GM10248 (cell line): Measurements from ENCODE around the gene PARD6A.

Experiments used
- CTCF ChIA-PET: fragments of 300-600 bp; sonication (Branson Sonifier 250); formaldehyde crosslinking; extraction: SDS; loops from one replicate; lab custom pipeline; 2021; ENCODE audit warnings: antibody characterized with exemption; lab: Yijun Ruan, JAX
- POLR2A ChIA-PET: fragments of 350-650 bp; sonication (Branson Sonifier 250); formaldehyde crosslinking; extraction: SDS; loops from one replicate; lab custom pipeline; 2020; ENCODE audit warnings: antibody characterized with exemption; lab: Yijun Ruan, JAX
- DNase-seq: peaks from one replicate; pipeline ENCODE4 v3.0.0; 2012; ENCODE audit errors: extremely low spot score
- CTCF ChIP-seq: IDR thresholded peaks from 2 replicates; pipeline ENCODE4 v1.5.1; 2012; ENCODE audit warnings: mild to moderate bottlenecking, low read depth; ENCODE audit errors: extremely low read depth, missing control alignments, control extremely low read depth

The PARD6A gene

GRCh38 chr16:67704110-67704509, 43.4 kb downstream of the PARD6A start:
- DNase-seq, result no peak
- ChIA-PET CTCF (interaction anchor here (2.1 kb wide), 1 partner anchor 31 kb away, joined by 8 read pairs; no protein-coding TSS in a partner anchor), POLR2A (no interaction called here)
- TF ChIP-seq CTCF, result no peak

- TF ChIP-seq CTCF, result no peak
- no peak for DNase-seq
- CTCF ChIA-PET, result no interaction called here
- POLR2A ChIA-PET, result no interaction called here
Measured at GRCh38 chr16:67707210-67707609, 46.5 kb downstream of the PARD6A start.

GRCh38 chr16:67707790-67708189, 47.0 kb downstream of the PARD6A start:
- no peak for TF ChIP-seq CTCF
- CTCF ChIA-PET, result interaction anchor here (0.6 to 2.3 kb wide), 2 partner anchors 9 to 35 kb away, joined by 3 to 8 read pairs; no protein-coding TSS in a partner anchor
- DNase-seq, result no peak
- POLR2A ChIA-PET, result no interaction called here

GRCh38 chr16:67708368-67708771, 47.6 kb downstream of the PARD6A start:
- DNase-seq, result no peak
- ChIA-PET CTCF (interaction anchor here (0.6 to 2.3 kb wide), 3 partner anchors 9 to 36 kb away, joined by 3 to 8 read pairs (median 3); partner anchors contain the start of gene GFOD2), POLR2A (no interaction called here)
- TF ChIP-seq CTCF, result no peak

GRCh38 chr16:67709050-67709449, 48.3 kb downstream of the PARD6A start:
- DNase-seq, result no peak
- POLR2A ChIA-PET, result no interaction called here
- CTCF ChIA-PET, result interaction anchor here (1.6 to 2.3 kb wide), 2 partner anchors 10 to 37 kb away, joined by 3 to 8 read pairs; partner anchors contain the start of gene GFOD2
- TF ChIP-seq CTCF, result no peak

- TF ChIP-seq CTCF, result no peak
- DNase-seq, result no peak
- ChIA-PET CTCF (interaction anchor here (1.1 kb wide), 1 partner anchor 43 kb away, joined by 3 read pairs; no protein-coding TSS in a partner anchor), POLR2A (no interaction called here)
Measured at GRCh38 chr16:67710607-67711006, 49.8 kb downstream of the PARD6A start.
